T-helper 2 cell (primary cell): ENCODE data around the gene CYTIP.
A peak's percentile ranks its signal among the peaks of the same experiment; 100 is the strongest.
"Not testable (repeated sequence)": the region's sequence is repeated elsewhere in the genome, so short reads cannot be mapped to it uniquely, and the experiment has no call there.

Source experiments
- DNase-seq, 5 experiments: peaks; one replicate each; pipeline versions ENCODE4 v3.0.0 to v3.0.0-alpha.2; 2012 to 2022

The CYTIP gene

DNA sequence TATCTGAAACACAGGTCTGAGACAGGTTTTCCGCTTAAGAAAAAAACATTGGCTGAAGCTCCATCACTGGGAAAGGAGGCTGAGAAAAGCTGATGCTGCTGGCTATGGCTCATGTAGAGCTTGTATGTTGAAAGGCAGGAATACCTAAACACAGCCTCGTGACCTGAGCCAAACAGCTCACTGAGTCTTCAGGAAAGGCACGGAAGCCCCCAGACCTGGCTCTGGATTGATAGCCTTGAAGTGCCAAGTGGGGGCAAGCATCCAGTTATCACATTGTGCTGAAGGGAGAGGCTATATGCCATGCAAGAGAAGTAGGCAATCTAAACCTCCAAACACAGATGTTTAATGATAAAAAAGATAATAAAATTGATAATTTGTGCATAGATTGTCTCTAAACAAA, 21.9 kb downstream of the CYTIP start:
- no peak for DNase-seq

DNA sequence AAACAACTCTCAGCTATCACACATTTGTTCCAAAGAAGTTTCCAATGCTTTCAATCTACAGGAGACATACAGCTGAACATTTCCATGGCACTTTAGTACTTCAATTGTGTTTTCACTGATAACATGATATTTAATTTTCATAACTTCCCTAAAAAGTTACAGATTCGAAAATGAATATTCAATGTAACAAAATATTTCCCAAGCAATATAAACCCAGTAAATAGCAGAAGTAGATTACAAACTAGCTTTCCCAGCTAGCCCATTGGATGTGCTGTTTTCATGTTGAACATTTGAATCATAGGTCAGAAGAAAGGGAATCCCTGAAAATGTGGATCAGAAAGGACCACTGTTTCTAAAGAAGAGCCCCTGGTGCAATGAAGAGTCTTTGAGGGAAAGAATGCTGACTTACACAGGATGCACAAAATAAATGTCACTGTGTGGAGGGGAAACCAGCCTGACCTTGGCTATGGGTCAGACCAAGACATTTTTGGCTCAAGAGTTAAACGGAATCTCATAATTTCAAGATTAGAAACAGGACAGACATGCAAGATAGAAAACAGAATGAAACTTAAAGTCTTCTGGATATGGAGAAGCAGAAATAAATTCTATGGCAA, 22.5 kb downstream of the CYTIP start:
- no peak for DNase-seq

DNA sequence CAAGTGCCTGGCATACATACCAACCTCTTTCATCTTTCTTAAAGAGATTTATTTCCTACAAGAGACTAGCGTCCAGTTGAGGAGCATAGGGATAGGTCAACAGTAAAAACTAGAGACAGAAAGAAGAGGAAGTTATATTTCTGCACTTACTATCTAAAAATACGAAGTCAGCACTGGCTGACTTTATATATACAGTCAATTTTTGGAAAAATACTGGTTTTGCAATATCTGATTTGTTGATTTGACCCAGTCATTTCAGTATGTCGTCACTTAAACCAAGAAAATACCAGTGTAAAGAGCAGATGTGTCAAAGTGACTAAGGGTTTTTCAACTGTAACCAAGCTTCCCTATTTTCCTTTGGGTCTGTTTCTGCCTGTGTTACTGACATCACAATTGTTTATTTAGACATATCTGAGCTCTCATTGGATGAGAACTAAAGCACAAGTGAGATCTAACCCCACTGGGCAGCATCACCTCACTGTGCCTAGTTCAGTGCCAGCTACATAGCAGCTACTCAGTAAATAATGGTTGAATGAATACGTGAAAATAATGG, 23.0 kb downstream of the CYTIP start:
- DNase-seq, result peak in 1 of 5 experiments; percentile 93

DNA sequence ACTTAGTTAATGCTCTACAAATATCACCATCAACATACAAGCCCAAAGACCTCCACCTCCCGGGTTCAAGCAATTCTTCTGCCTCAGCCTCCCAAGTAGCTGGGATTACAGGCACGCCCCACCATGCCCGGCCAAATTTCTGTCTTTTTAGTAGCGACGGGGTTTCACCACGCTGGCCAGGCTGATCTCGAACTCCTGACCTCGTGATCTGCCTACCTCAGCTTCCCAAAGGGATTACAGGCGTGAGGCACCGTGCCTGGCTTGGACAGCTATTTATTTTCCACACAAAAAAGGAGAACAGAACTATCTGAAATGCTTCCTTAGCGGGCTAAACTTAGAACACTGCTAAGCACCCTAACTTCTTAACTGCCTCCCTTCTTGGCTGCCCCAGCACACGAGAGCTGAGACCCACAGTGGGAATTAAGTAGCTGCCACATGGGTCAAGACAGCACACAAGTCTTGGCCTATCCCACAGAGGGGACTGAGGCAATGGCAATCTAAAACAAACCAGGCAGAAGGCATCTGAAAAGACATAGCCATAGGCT, 24.8 kb downstream of the CYTIP start:
- no peak for DNase-seq

DNA sequence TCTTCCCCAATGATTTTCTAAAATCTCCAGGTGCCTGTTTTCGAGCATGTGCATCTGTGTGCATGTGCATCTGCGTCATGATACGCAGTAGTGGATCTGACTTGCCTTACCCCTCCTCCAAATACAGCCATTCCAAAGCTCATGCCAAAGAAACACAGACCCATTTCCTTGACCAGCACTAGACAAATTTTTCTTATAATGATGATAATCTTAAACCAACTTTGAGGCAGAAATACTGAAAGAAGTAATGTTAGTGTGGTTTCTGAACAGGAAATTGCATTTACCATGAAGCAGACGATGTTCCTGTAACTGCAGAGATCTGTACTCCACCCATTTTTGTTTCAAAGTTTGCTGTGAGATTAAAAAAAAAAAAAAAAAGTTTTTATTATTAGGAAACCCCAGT, 25.6 kb downstream of the CYTIP start:
- peak in 3 of 5 experiments; percentile 23 to 92 (median 72) for DNase-seq

DNA sequence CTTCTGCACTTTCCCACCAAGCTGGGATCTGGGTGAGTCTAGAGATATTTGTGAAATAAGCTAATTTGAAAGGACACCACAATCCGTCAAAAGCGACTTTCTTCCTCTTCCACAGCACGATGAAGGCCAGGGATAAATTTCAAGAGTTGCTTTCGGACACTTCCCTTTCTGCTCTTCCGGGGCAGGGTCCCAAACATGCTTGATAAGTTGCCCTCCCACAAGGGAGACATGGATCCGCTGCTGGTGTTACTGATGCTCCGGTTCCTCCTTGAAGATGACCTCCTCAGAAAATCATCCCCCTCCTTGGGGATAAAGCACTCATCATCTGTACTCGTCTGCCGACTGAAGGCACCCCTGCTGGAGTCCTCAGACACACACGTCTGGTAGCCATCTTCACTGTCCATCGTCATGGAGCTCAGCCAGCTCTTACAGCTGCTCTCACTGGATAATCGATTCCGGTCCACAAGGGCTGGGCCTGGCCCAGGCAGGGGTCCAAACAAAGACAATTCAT, 28.2 kb downstream of the CYTIP start:
- no peak for DNase-seq

DNA sequence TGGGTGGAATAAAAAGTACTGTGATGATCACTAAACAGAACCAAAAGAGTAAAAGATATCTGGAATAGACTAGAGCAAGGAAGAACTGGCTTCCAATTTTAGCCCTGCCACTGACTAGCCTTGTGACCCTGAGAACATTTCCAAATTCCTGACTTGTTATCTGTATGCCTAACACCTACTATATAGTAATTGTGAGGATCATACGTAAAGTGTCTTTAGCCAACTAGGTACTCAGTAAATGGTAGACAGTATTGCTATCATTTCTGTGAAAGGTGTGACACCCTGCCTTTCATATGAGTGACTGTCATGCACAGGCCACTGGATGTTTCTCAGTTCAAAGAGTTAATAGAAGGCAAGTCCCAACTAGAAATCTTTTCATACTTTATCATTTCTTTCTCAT, 29.8 kb downstream of the CYTIP start:
- peak in 1 of 5 experiments; percentile 74 for DNase-seq

DNA sequence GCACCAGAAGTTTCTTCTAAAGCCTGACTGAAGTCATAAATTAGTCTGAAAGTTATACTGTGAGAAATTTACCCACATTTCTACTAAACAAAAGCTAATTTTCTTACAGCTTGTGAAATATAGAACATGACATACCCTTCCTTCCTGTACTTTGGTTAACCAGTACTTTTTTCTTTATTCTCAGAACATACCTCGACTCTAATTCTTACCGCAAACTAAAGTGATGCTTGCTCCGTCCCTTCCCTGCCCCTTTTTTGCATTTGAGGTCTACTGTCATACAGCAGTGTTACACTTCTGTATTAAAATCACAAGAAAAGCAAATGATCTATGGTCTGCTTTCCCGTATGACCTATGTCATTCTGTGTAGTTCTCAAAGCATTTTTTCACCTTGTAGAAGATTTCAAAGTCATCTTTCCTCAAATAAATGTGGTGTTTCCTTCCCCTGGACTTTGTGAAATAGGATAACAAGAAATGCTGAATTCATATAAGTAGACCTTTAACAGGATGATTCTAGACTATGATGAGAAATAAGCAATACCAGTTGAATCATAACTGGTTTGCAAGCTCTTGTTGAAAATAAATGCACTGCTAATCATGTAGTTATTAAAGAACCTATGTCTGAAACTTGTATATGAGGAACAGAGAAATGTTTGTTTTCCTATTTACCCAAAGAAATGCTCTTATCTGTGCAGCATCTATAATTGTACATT, 30.4 kb downstream of the CYTIP start:
- DNase-seq, result peak in 4 of 5 experiments; percentile 28 to 97 (median 56)

DNA sequence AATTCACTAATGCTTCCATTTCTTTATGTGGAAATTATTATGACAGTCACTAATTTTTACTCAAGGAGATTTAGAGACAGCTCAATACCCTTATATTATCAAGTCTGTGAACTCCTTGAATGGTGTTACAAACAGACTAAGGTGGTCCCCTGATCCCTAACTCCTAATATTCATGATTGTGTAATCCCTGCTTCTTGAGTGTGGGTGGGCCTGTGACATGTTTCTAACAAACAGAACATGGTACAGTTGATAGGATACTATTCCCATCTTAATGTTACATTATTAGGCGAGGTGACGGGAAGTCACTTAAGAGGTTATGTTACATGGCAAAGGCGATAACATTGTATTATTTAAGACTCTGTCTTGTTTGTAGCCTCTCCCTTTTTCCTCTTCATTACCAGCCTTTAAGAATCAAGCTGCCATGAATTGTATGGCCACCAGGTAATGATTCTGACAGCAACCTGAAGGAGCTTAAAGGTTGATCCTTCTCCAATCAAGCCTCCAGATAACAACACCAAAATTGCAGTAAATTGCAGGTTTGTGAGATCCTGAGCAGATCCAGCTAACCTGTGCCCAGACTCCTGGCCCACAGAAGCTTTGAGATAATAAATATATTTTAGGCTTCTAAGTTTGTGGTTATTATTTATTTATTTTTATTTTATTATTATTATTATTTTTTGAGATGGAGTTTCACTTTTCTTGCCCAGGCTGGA, 32.1 kb downstream of the CYTIP start:
- DNase-seq, result no peak

DNA sequence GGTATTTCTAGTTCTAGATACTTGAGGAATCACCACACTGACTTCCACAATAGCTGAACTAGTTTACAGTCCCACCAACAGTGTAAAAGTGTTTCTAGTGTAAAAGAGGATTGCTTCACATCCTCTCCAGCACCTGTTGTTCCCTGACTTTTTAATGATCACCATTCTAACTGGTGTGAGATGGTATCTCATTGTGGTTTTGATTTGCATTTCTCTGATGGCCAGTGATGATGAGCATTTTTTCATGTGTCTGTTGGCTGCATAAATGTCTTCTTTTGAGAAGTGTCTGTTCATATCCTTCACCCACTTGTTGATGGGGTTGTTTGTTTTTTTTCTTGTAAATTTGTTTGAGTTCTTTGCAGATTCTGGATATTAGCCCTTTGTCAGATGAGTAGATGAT, 38.5 kb downstream of the CYTIP start:
- DNase-seq, result not testable (repeated sequence)

DNA sequence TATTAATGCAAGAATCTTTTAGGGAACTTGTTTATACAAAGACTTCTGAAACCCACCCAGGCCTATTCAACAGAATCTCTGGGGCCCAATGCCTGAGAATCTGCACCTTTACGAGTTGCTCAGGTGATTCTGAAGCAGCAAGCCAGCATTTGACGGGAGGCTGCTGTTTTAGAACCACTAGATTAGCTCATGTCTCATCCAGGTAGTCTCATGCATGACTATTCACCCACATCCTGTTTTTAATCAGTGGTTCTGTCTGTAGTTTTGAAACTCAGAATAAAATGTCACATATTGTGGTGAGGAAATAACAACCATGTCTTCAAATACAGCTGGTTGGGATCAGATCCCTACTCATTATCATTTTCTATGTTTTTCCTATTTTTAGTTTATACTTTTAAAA, 39.5 kb downstream of the CYTIP start:
- peak in 4 of 5 experiments; percentile 37 to 95 (median 68) for DNase-seq

DNA sequence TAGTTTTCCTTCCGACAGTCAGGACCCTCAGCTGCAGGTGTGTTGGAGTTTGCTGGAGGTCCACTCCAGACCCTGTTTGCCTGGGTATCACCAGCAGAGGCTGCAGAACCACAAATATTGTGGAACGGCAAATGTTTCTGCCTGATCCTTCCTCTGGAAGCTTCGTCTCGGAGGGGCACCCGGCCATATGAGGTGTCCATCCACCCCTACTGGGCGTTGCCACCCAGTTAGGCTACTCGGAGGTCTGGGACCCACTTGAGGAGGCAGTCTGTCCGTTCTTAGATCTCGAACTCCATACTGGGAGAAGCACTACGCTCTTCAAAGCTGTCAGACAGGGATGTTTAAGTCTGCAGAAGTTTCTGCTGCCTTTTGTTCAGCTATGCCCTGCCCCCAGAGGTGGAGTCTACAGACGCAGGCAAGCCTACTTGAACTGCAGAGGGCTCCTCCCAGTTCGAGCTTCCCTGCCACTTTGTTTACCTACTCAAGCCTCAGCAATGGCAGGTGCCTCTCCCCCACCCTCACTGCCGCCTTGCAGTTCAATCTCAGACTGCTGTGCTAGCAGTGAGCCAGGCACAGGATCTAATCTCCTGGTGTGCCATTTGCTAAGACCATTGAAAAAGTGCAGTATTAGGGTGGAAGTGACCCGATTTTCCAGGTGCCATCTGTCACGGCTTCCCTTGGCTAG, 40.9 kb downstream of the CYTIP start:
- DNase-seq, result peak in 1 of 5 experiments; percentile 40

DNA sequence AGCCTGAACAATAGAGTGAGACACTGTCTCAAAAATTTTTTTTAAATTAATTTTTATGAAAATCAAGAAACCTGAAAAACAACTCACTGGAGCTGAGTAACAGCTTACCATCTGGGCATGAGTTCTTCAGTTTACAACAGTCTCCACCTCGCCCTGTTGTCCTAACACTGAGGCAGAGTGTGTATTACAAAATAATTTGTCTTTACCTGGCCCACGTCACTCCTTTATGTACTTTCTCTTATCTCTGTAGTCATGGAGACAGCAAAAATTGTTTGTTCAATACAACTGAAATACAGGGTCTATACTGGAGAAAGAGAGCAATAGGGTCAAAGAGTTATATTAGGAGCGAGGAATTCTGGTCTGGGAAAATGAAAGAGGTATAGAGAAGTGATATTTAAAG, 48.1 kb downstream of the CYTIP start:
- no peak for DNase-seq

DNA sequence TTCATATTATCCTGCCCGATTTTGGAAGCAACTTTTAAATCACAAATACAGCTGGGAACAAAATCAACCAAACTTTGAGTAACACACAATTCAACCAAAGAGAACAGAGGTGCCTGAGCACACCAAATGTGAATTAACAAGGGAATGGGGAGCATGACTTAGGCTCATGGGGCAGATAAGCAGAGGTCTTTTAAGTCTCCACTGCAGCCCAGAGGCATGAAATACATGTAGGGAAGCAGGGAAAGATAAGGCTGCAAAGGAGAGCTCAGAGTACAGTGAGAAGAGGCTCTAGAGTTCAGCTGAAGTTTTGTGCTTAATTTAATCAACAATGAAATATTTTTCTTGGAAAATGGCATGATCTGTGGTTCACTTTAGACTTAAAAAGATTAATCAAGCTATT, 49.0 kb downstream of the CYTIP start:
- DNase-seq, result no peak

DNA sequence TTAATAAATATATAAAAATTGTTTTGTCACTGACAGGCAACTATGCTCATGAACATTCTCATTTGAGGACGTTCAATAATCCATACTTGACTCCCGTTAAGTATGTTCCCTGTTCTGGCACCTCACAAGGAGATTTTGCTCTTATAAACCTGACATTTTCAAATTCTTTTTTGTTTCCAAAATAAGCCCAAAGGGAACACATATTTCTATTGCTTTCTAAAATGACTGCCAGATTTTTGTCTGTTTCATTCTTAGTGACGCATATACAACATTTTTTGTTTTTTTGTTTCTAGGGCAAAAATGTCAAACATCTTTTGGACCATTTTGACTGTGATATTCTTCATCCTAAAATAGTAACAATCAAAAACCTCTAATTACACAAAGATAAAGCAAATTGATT, 50.5 kb downstream of the CYTIP start:
- no peak for DNase-seq

DNA sequence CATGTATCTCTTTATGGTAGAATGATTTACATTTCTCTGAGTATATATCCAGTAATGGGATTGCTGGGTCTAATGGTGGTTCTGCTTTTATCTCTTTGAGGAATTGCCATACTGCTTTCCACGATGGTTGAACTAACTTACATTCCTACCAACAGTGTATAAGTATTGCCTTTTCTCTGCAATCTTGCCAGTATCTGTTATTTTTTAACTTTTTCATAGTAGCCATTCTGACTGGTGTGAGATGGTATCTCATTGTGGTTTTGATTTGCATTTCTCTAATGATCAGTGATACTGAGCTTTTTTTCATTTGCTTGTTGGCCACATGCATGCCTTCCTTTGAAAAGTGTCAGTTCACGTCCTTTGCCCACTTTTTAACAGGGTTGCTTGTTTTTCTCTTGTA, 55.1 kb downstream of the CYTIP start:
- no peak for DNase-seq

DNA sequence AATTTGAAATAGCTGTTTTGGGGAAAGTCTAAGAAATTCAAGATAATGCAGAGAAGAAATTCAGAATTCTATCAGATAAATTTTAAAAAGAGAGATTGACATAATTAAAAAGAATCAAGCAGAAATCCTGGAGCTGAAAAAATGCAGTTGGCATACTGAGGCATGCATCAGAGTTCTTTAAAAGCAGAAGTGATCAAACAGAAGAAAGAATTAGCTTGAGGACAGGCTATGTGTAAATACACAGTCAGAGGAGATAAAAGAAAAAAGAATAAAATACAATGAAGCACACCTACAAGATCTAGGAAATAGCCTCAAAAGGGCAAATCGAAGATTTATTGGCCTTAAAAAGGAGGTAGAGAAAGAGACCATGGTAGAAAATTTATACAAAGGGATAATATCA, 57.1 kb downstream of the CYTIP start:
- DNase-seq, result no peak

DNA sequence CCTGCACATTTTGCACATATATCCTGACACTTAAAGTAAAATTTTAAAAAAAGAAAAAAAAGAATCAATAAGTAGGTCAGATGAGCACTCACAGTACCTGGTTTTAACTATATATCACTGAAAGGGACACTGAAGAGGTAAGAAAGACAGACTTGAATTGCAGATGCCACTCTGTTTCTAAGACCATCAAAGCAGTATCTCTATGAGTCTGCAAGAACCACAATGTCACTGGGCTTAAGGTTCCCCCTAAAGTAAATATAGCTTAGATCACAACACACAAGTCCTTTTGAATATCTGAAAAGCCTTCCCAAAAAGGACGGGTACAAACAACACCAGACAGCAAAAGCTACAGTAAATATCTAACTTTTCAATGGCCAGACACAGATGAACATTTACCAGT, 57.6 kb downstream of the CYTIP start:
- no peak for DNase-seq

DNA sequence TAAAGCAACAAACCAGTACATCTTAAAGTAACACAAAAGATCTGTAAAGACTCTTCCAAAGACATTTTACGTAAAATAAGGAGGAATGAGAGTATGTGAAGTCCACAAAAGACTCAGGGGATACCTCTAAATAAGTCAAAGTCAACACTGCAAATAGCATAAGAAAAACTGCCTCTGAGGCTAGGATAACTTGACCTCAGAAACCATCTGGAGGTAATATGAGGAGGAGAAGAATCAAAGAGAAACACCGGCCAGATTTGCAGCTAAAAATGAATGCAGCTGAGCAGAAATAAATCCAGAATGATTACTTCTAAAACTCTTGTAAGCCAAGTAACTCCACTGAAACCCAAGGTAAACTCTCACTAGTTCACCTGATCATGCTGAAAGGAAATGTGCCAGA, 66.0 kb downstream of the CYTIP start:
- DNase-seq, result no peak

DNA sequence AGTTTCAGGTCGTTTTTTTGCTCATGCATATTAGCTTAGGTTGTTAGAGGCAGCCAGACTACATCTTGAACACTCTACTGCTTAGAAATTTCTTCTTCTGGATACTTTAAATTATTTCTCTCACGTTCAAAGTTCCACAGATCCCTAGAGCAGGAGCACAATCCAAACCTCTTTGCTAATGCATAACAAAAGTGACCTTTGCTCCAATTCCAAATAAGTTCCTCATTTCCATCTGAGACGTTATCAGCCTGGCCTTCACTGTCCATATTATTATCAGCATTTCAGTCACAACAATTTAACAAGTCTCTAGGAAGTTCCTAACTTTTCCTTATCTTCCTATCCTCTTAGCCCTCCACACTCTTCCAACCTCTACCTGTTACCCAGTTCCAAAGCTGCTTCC, 67.8 kb downstream of the CYTIP start:
- no peak for DNase-seq

DNA sequence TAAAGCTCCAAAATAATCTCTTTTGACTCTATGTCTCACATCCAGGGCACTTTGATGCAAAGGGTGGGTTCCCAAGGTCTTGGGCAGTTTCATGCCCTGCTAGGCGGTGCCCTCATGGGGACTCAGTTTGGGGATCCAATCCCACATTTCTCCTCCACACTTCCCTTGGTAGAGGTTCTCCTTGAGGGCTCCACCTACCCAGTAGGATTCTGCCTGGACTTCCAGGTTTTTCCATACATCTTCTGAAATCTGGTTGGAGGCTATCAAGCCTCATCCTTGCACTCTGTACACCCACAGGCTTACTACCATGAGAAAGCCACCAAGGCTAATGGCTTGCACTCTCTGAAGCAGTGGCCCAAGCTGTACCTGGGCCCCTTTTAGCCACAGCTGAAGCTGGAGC, 68.5 kb downstream of the CYTIP start:
- peak in 1 of 5 experiments; percentile 10 for DNase-seq

DNA sequence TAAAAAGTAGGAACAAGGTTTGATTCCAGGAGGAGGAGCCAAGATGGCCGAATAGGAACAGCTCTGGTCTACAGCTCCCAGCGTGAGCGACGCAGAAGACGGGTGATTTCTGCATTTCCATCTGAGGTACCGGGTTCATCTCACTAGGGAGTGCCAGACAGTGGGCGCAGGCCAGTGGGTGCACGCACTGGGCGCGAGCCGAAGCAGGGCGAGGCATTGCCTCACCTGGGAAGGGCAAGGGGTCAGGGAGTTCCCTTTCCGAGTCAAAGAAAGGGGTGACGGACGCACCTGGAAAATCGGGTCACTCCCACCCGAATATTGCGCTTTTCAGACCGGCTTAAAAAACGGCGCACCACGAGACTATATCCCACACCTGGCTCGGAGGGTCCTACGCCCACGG, 75.4 kb downstream of the CYTIP start:
- not testable (repeated sequence) for DNase-seq

DNA sequence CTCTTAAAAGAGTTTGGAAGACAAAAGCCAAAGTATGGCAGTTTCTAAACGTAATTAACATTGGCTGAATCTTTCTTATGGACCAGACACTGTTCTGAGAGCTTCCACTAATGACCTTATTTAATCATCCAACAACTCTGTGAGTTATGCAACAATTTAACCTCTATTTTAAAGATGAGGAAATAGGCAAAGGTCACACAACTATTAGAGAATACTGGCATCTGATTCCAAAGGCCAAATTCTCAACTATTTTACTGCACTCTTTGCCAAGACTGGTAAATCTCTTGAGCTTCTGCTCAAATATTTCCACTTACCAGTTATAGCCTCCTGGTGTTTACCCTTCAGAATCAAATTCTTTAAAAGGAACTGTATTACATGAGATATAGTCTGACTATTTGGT, 76.2 kb downstream of the CYTIP start:
- no peak for DNase-seq
